Type B pancreatic cell (in vitro differentiated cells): Measurements from ENCODE around the gene COL8A1. TPM values are rescaled to one million over a fixed set of nuclear protein-coding genes. Genes with fewer than 3 reads are reported as not detected.

ENCODE experiments used
- DNase-seq: peaks from one replicate; pipeline ENCODE4 v3.0.0; 2021; ENCODE audit warnings: mixed read lengths; ENCODE audit not compliant: unreplicated experiment; ENCODE audit errors: extremely low spot score
- H3K27ac Mint-ChIP-seq: 2 replicates; pipeline ENCODE4 v1.8.0; 2021; ENCODE audit warnings: mild to moderate bottlenecking, mixed read lengths
- H3K27me3 Mint-ChIP-seq: 2 replicates; pipeline ENCODE4 v1.8.0; 2021; ENCODE audit warnings: mixed read lengths
- H3K36me3 Mint-ChIP-seq: 2 replicates; pipeline ENCODE4 v1.8.0; 2021; ENCODE audit warnings: mixed read lengths
- H3K4me1 Mint-ChIP-seq: one replicate; pipeline ENCODE4 v1.8.0; 2021; ENCODE audit warnings: mixed read lengths; ENCODE audit not compliant: unreplicated experiment
- H3K4me3 Mint-ChIP-seq: 2 replicates; pipeline ENCODE4 v1.8.0; 2021; ENCODE audit warnings: mild to moderate bottlenecking, mixed read lengths
- H3K9me3 Mint-ChIP-seq: 2 replicates; pipeline ENCODE4 v1.8.0; 2021; ENCODE audit warnings: mixed read lengths
- total RNA-seq: library from RNA; stranded (reverse); gene quantifications from 2 replicates; pipeline ENCODE4 v1.2.1, GENCODE V29; 2021; ENCODE audit warnings: low replicate concordance
- TF ChIP-seq, protein P1 (sequence below): fragments of 200-600 bp; sonication (generic); conservative IDR thresholded peaks from 2 replicates; pipeline ENCODE4 v1.5.0; 2021; ENCODE audit warnings: antibody characterized with exemption, mild to moderate bottlenecking

Gene COL8A1
- total RNA-seq, 1 donor from 2014 or later, result 2.6 TPM

DNA sequence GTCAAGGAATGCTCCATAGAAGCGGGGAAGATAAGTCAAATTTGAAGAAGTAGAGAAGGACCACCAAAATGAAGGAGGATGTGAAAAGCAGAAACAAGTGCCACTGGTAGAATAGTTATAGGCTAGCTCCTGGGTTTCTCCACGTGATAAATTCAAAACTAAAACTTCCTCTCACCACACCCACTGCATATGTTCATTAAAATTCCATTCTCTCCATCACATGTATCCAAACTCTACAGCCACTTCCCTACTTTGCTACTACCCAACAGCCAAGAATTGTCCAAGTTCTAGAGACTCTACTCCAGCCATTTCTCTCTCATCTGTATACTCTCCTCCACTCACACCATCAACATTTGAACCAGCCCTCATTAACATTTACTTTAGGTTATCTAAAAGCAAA, 60.5 kb downstream of the COL8A1 start:
- Mint-ChIP-seq H3K27ac (no peak overlapping the region), H3K4me3 (no peak overlapping the region), H3K36me3 (no peaks in the 10 kb centered on the region), H3K9me3 (no peaks in the 10 kb centered on the region), H3K4me1 (peaks cover 10% of the 10 kb centered on the region), H3K27me3 (no peaks in the 10 kb centered on the region)
- TF ChIP-seq, protein P1, sequence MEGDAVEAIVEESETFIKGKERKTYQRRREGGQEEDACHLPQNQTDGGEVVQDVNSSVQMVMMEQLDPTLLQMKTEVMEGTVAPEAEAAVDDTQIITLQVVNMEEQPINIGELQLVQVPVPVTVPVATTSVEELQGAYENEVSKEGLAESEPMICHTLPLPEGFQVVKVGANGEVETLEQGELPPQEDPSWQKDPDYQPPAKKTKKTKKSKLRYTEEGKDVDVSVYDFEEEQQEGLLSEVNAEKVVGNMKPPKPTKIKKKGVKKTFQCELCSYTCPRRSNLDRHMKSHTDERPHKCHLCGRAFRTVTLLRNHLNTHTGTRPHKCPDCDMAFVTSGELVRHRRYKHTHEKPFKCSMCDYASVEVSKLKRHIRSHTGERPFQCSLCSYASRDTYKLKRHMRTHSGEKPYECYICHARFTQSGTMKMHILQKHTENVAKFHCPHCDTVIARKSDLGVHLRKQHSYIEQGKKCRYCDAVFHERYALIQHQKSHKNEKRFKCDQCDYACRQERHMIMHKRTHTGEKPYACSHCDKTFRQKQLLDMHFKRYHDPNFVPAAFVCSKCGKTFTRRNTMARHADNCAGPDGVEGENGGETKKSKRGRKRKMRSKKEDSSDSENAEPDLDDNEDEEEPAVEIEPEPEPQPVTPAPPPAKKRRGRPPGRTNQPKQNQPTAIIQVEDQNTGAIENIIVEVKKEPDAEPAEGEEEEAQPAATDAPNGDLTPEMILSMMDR, result no peak
- no peak for DNase-seq

DNA sequence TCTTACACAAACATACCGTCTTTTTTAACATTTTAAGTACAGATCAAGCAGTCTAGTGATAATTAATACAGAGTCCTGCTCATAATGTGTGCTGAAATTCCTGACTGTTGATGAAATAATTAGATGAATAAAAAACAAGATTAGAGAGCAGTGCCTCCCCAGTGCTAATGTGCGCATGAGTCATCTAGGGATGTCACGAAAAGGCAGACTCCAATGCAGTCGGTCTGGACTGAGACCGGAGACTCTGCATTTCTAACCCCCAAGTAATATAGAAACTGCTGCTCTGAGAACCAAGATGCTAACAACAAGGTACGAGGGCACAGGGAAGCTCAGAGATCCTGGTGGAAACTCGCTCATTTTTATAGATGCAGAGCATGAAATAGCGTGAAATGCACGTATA, 61.4 kb downstream of the COL8A1 start:
- Mint-ChIP-seq H3K27me3 (no peaks in the 10 kb centered on the region), H3K27ac (no peak overlapping the region)

DNA sequence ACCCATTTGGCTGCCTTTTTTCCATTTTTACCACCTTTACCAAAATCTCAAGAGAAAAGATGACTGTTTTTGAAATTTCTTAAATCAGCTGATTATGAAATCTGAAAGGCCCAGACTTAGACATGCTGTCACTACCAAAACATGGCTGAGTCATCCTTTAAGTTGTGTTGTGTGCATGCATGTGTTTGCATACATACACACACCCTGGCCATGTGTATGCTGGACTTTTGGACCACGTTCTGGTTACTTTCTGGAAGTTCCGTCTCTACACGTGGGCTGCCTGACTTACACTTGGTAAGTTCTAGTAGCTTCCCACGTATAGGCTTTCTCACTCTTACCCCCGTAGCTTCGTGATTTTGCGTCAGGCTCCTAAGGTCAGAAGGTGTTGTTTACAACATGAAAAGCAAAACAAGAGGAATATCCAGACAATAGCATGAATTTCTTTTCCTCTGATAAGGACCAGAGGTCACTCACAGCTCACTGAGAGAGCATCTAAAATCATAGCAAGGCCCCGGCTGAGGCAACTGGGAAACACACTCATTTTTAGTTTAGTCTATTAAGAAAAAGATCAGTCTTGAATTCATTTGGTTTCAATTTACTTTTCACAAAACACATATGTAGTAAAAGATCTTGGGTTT, 62.4 kb downstream of the COL8A1 start:
- Mint-ChIP-seq H3K9me3 (no peaks in the 10 kb centered on the region), H3K4me3 (no peak overlapping the region), H3K27me3 (no peaks in the 10 kb centered on the region), H3K36me3 (no peaks in the 10 kb centered on the region), H3K27ac (no peak overlapping the region), H3K4me1 (peaks cover 10% of the 10 kb centered on the region)
- TF ChIP-seq, protein P1, result no peak
- no peak for DNase-seq

More for the DNA sequence above, 61.4 kb downstream of the COL8A1 start:
- Mint-ChIP-seq H3K9me3 (no peaks in the 10 kb centered on the region), H3K4me1 (peaks cover 10% of the 10 kb centered on the region), H3K36me3 (no peaks in the 10 kb centered on the region), H3K4me3 (no peak overlapping the region)
- DNase-seq, result no peak
- TF ChIP-seq, protein P1, result no peak

DNA sequence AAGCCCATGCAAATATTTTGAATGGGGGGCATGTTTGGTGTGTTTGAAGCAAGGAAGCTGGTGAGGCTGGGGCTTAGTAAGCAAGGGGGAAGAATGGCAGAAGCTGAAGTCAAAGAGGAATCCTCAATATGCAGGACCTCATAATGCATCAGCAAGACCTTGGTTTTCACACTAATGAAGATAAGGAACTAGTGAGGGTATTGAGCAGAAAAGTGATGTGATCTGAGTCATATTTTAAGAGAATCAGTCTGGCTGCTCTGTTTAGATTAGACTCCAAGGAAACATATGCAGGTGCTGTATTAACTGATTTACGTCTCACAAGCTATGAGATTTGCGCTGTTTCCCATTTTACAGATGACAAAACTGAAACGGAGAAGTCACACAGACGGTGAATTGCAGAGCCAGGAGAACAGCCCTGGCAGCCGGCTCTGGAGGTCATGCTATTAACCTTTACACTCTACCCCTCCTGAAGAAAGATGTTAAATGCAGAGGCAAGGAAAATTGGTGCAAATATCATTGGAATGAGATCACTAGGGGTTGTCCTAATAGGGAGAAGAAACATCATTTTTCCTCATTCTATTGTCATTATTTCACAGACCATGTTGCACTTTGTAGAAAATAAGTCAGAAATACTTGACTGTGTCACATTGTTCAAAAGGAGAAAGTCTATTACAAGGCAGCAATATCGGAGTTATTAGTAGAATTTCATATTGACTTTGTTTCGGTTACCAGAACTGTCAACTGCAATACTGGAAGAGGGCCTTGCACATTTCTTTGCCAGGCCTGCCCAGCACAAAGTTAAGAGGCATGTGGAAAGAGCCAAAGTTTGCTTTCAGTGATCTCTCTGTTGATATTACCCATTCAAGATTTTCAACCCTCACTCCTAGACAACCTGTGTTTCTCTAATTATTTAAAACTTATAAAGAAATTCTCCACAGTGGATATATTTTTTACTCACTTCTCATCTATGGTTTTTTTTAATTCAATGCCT, 64.9 kb downstream of the COL8A1 start:
- TF ChIP-seq, protein P1, result no peak
- no peaks in the 10 kb centered on the region for H3K27me3 Mint-ChIP-seq
- no peak overlapping the region for H3K27ac Mint-ChIP-seq
- no peak for DNase-seq
- no peak overlapping the region for H3K4me3 Mint-ChIP-seq
- no peaks in the 10 kb centered on the region for H3K36me3 Mint-ChIP-seq
- peaks cover 10% of the 10 kb centered on the region for H3K4me1 Mint-ChIP-seq
- H3K9me3 Mint-ChIP-seq, result no peaks in the 10 kb centered on the region

DNA sequence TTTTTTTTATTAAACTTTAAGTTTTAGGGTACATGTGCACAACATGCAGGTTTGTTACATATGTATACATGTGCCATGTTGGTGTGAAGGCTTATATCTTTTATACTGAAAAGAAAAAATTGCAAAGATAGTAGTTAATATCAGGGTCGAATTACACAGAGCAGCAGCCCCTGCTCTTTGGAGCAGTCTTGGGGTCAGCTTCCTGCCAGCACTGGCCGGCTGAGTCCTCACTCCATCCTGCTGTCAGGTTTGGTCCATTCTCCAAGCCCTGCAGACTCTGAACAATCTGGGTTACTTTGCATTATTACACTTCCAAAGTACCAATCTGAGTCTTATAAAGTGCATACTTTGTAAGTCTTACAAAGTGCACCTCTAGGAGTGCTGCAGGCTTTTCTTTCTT, 66.0 kb downstream of the COL8A1 start:
- DNase-seq, result no peak
- H3K27me3 Mint-ChIP-seq, result no peaks in the 10 kb centered on the region
- no peaks in the 10 kb centered on the region for H3K9me3 Mint-ChIP-seq
- TF ChIP-seq, protein P1, result no peak
- H3K4me1 Mint-ChIP-seq, result peaks cover 10% of the 10 kb centered on the region
- no peak overlapping the region for H3K4me3 Mint-ChIP-seq
- H3K27ac Mint-ChIP-seq, result no peak overlapping the region
- H3K36me3 Mint-ChIP-seq, result no peaks in the 10 kb centered on the region
